ENCODE results near the gene ITGAL.

ITGAL gene

DNA sequence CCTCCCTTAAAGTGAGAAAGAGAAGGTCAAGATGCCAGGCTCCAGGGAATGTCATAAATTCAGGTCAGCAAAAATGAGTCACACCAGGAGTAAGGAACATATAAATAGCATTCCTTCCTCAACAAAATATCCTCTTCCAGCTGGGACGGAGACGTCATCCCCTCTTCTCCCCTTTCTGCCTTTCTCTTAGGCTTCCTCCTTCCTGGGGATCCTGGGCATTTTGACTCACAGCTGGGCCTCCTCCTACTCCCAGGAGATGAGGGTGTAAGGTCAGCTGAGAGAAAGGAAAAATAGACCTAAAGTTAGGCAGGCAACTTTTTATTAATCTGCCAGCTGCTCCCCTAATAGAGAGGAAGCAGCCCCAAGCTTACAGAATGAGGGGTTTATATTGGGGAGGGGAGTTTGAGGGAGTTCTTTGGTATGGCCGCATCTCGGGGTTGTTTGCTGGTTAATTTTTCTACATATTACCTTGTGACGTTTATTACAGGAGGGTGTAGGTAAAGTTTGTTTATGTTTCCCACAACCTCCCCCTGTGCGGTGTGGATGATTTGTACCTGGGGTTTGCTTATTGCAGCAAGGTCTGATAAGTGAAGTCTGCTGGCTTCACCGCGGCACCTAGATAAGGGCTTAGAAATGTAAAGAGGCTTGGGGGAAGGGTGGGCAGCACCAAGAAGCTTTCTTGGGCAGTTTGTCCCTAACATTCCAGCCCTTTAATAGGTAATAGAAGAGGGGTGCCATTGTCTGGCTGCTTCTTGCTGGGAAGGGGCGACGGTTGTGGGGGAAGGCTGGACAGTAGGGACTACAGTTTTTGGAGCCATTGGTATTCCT is 69.2 kb downstream of the ITGAL start:
- peak; percentile 84 for DNase-seq (ENCODE audit: low spot score)

DNA sequence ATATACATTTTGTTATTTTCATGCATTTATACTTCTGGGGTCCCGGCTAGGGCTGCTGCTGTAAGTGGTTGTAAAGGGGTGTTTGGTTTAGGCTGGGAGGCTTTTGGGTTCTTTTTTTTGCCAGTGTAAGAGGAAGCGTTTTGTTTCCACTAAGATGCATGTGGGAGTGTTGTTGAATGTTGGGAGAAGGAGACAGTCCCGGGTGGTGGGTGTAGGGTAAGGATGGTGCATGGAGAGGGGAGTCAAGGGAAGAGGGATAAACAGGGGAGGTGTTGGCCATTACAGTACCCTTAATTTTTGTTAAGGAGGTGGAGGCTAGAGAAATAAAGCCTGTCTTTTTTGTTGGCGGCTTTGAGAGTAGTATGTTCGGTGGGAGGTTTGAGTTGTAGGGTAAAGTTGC is 70.5 kb downstream of the ITGAL start:
- no peak for DNase-seq (ENCODE audit: low spot score)

DNA sequence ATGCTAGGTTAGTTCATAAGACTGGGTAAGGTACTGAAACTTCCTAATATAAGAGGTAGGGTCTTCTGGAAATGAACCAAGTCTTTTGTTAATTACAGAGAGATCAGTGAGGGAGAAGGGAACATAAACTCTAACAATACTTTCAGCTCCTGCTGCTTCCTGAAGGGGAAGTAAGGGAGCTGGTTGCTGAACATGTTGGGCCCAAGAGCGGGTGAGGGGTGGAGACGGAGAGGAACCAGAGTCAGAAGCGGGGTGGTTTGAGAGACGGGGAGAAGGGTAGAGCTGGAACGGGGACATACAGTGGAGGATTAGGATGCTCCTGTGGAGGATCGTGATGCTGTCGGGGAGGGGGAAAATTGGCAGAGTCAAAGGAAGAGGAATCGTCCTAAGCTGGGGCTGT is 73.6 kb downstream of the ITGAL start:
- no peak for DNase-seq (ENCODE audit: low spot score)

DNA sequence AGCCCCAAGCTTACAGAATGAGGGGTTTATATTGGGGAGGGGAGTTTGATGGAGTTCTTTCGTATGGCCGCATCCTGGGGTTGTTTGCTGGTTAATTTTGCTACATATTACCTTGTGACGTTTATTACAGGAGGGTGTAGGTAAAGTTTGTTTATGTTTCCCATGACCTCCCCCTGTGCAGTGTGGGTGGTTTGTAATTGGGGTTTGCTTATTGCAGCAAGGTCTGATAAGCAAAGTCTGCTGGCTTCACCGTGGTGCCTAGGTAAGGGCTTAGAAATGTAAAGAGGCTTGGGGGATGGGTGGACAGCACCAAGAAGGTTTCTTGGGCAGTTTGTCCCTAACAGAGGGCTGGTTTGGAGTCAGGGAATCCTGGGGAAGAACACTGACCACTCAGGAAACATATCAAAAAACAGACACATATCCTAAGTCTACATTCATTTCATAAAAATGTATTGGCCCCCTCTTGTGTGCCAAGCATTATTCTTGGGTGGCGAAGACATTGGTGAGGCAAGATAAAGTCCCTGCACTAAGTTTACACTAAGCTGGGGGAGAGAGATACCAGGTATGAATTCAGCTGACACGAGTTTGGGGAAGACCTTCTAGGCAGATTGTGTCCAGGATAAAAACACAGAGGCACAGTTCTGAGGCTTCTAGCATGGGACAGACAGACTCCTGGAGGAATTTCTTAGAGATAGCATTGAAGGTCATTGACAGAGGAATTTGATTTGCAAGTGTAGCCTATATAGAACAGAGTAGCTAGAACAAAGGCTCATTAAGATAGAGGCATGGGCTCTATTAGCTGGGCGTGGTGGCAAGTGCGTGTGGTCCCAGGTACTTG is 76.1 kb downstream of the ITGAL start:
- no peak for DNase-seq (ENCODE audit: low spot score)

DNA sequence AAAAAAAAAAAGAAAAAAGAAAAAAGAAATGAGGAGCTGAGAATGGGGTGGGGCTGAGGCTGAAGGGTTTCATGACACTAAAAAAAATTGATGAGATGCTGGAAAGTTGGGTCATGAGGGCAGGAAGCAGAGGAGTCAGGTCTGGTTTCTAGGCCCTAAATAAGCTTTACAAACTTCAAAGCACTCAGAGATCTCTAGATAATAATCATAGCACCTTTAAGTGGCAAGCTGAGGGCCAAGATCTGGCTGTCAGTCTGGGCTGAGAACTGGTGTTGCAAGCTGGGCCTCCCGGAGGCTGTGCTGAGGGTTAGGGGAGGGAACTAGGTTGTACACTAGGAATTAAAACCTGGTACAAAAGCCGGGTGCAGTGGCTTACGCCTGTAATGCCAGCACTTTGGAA is 79.2 kb downstream of the ITGAL start:
- no peak for DNase-seq (ENCODE audit: low spot score)

DNA sequence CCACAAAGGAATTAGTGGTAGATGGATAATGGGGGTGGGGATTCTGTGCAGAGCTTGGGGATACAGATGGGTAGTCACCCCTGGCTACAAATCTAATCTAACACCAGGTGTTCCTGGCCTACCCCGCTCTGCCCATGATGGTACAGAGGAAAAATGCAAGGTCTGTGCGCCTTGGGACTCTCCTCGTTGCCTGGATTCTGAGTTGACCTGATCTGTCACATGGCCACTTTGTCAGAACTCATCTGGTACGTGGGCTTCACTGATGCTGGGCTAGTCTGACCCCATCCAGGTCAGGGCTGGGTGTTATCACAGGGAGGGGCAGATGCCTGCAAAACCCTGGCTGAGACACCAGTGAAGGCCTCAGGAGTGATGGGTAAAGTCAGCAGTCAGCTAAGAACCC is 80.4 kb downstream of the ITGAL start:
- no peak for DNase-seq (ENCODE audit: low spot score)

DNA sequence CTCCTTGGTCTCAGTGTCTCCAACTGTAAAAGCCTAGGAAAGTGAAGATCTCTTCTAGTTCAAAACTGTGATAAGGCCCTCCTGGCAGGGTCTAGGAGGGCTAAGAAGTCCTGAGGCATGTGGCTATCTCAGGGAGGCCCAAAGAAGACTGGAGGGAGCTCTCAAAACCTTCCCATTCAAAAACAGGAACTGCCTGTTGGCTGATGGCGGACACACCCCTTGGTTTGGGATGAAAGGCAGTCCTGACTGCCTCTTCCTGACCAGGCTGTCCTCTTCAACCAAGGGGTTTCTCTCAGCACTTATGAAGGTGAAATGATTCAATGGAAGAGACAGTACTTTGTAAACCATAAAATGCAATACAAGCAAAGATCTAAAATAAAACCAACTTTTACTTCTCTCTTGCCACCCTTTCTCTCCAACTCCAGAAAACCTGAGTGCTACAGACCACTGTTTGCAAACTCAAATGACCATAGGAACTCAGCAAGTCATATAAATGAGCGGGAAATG is 80.9 kb downstream of the ITGAL start:
- DNase-seq (ENCODE audit: low spot score) = no peak

DNA sequence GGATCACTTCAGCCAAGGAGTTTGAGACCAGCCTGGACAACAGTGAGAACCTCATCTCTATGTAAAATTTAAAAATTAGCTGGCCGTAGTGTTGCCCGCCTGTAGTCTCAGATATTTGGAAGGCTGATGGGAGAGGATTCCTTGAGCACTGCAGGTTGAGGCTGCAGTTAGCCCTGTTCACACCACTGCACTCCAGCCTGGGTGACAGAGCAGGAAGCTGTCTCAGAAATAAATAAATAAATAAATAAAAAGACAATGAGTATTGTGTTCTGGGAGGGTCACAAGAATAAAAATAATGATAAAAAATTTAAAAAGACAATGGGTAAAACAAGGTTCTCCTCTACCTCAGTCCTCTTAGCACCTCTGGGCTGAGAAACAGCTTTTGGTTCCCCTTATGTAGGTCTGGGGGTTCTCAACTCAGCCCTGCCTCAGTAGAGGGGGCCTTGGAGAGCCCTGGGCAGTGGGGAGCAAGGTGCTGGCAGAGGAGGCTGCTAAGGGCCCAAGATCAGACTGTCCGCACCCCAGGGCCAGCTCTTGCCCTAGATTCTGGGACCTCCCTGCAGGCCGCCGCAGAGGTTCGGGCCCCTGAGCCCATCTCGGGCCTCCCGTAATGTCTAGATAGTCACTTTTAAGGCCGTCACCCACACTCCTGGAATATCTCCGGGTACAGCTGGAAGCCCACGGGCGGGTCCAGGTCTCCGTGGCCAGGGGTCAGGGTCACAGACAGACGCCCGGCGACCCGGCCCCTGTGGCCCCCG is 82.2 kb downstream of the ITGAL start:
- DNase-seq (ENCODE audit: low spot score) = no peak

DNA sequence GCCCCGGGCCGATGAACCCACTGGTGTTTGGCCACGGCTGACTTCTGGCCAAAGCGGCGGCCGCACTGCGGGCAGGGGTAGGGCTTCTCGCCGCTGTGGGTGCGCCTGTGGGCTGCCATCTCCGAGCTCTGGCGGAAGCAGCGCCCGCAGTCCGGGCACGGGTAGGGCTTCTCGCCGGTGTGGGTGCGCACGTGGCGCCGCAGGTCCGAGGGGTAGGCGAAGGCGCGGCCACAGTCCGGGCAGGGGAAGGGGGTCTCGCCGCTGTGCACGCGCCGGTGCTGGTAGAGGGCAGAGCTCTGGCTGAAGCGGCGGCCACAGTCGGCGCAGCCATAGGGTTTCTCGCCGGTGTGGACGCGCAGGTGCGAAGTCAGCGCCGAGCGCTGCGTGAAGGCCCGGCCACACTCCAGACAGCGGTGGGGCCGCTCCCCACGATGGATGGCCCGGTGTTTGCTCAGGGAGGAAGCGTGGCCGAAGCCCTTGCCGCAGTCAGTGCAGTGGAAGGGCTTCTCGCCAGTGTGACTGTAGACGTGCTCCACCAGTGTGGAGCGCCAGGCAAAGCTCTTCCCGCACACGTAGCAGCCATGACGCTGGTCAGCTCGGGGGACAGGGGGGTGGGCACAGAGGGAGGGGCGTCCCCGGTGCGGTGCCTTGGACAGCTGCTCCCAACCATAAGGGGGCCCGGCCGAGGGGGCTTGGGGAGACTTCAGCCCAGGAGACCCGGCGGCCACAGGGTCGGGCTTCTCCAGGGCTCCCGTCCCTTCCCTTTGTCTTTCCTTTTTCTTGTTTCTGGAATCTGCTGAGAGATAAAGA is 83.0 kb downstream of the ITGAL start:
- no peak for DNase-seq (ENCODE audit: low spot score)

DNA sequence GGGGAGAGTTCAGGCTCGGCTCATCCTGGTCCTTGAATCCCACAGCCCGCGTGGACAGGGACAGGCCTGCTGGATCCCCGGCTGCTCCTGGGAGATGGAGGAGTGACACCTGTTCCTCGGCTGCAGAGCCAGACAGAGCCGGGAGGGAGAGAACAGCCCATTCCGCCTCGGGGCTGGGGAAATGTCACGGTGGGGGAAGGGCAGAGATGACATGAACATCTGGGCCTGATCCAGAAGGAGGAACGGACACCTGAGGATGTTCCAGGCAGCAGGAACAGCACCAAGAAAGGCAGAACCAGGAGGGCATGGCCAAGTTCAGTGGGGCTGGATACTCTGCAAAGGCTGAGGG is 83.6 kb downstream of the ITGAL start:
- no peak for DNase-seq (ENCODE audit: low spot score)

DNA sequence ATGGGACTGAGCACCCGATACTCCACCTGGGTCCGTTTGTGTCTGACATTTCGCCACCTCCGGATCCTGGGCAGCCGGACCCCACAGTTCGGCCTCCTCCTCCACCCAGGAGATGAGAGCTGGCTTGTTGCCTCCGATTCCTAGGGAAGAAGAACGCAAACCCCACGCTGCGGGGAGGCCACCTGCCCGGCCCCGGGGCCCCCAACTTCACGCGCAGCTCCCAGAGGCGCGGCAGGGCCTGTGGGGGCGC is 85.1 kb downstream of the ITGAL start:
- no peak for DNase-seq (ENCODE audit: low spot score)

DNA sequence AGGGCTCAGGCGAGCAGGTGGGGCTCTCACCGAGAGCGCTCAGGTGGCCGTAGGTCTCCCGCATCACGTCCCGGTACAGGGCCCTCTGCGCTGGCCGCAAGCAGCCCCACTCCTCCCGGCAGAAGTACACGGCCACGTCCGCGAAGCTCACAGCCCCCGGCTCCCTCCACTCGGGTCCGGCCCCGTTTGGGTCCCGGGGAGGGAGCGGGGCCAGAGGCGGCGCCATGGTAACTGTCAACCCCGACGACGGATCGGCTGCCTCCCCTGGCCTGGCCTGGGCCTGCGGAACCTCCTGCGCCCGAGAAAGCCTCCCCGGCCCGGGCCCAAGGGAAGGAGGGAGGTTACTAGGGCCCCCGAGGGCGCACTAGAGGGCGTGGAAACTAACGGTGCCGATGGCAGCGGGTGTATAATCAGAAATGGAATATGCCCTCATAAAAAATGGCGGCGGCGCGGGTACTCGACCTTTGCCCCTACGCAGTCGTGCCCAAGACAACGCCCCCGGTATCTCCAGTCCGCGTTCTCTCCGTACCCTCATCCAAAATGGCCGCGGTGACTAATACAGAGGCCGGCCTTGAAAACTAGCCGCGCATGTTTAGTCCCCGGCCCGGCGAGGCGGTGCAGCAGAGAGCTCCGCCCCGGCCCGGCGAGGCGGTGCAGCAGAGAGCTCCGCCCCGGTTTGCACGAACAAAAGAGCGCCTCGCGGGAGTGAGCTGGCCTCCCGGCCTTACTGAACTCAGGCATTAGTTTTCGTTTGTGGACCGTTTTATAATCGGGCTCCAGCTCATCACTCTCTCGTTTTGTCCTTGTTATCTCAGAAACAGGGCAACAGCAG is 85.6 kb downstream of the ITGAL start, which contains the start of gene ZNF764:
TSS of gene ZNF764 (minus strand) at position 418 of the 832 bp plus-strand sequence. CDS start at position 226, 192 bp downstream.
- DNase-seq (ENCODE audit: low spot score) = peak; percentile 98

DNA sequence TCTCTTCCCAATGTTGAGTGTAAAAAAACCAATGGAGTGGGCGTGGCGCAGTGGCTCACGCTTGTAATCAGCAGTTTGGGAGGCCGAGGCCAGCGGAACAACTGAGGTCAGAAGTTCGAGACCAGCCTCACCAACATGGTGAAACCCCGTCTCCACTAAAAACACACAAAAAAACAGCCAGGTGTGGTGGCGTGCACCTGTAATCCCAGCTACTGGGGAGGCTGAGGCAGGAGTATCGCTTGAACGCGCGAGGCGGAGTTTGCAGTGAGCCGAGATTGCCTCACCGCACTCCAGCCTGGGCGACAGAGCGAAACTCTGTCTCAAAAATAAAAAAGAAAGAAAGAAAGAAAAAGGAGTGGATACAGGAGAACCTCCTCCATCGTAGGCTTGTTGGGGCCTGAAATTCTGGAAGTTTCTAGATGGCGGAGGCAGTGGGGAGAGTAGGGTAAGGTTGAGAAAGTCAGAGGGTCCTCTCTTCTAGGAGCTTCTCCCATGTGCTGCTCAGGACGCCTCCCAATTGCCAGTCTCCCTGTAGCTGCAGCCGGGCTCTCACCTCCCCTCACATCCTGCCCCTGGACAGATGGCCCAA is 86.3 kb downstream of the ITGAL start:
- no peak for DNase-seq (ENCODE audit: low spot score)

DNA sequence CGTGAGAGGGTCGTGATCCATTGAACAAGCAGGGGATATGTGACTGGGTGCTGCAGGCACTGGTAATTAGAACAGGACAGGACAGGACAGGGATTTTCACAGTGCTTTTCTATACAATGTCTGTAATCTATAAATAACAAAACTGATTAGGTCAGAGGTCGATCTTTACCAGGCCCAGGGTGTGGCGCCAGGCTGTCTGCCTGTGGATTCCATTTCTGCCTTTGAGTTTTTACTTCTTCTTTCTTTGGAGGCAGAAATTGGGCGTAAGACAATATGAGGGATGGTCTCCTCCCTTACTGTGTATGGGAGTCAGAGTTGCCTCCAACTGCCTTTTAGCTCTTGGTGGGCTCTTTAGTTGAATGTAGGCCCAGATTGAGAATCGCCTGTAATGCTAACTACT is 87.1 kb downstream of the ITGAL start:
- no peak for DNase-seq (ENCODE audit: low spot score)

DNA sequence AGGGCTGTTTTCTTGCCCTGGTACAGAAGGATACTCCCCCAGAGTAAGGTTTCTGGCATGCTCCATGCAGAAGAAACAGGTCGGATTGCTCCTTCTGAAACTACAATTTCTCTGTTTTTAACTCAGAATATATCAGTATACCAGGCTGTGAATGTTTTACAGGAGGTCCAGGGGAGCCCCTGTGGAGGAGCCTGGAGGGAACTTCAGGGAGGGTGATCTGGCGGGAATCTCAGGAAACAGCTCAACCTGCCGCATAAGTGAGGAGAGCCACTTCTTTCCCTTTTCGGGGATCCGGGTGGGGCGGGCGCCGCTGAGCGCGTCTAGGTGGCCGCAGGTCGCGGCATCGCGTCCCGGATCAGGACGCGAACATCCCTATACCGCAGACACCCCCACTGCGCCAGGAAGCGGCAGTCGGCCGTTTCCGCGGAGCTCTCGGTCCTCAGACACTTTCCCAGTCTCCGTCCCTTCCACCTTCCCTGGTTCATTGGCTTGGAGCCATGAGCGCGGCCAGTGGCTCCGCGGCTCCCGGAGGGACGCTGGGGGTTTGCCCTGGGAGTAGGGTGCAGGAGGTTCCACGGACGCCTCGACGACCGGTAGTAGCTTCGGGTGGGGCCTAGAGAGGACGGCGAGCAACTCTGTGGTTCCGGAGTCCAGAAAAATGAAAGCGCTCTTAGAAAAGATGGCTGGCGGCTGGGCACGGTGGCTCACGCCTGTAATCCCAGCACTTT is 88.7 kb downstream of the ITGAL start:
- DNase-seq (ENCODE audit: low spot score) = peak; percentile 43

DNA sequence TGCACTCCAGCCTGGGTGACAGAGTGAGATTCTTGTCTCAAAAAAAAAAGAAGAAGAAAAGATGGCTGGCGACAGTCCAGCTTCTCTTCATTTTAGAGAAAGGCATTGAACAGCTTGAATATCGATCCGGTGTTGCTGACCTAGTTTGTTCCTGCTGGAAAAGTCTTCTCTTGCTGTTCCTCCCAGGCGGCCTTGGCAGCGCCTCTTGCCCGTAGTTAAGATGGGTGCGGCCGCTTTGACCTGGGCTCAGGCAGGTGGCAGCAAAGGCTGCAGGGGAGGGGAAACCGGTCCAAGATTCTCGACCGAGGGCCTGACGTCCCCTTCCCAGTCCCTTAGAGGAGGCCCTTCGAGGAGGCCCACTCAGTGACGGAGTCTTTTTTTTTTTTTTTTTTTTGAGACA is 89.5 kb downstream of the ITGAL start:
- no peak for DNase-seq (ENCODE audit: low spot score)

DNA sequence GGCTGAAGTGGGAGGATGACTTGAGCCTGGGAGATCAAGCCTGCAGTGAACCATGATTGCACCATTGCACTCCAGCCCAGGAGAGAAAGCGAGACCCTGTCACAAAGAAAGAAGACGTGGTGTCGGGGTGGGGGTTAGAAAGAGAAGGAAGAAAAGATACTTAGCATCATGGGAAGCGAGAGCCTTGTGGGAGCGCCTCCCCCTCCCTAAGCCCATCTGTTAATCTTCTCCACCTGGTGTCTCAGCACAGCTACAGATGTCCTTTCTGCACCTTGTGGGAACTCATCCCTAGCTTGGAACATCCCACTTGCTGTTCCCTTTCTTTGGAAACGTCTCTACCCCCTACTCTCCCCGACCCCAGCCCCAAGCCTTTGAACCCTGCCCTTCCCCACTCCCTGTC is 93.0 kb downstream of the ITGAL start:
- no peak for DNase-seq (ENCODE audit: low spot score)

DNA sequence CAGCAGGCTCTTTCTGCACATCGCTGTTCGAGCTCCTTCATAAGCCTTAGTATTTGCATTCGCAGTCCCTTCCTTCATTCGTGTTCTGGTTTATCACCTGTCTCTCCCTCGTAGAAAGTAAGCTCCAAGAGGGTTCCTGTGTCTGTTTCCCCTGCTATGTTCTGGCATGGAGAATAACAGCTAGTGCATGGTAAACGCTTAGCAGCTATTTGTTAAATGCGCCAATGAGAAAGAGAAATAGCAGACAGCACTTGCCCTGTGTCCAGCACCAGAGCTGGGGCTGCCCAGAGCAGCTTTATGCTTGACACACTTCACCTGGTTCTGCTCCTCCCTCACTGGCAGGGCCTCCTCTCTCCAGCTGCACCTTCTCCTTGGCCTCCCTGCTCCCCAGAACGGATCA is 93.4 kb downstream of the ITGAL start:
- DNase-seq (ENCODE audit: low spot score) = no peak

DNA sequence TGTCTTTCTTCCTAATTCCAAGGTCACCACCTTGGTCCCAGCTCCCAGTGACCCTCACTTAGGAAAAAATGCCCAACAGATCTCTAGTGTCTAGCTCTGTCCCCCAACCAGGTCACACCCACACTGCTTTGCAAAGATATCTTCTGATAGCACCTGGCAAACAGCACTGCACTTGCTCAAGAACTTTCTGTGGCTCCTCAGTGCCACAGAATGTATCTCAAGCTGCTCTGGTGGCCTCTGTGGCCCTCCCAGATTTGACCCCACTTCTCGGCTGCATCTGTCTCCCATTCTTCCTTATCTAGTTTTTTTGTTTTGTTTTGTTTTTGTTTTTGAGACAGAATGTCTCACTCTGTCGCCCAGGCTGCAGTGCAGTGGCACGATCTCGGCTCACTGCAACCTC is 94.0 kb downstream of the ITGAL start:
- no peak for DNase-seq (ENCODE audit: low spot score)

All from hepatic stellate cell (primary cell).